Pancreas (tissue), 10 donors: ENCODE results near the gene GNAI1. TPM values are rescaled to one million over a fixed set of nuclear protein-coding genes. Genes with fewer than 3 reads are reported as not detected.

Experiments
- ATAC-seq, 4 donors: fragments of 200-7000 bp; cut with Tn5 transposase; one replicate each; pipeline versions ENCODE4 v1.8.0 to v1.9.1; 2020; ENCODE audit warnings: mild to moderate bottlenecking in 4 of 4, moderate library complexity in 4 of 4
- DNase-seq, 6 donors: peaks; one replicate each; pipeline ENCODE4 v3.0.0-alpha.2; 2020
- FAIRE-seq: peaks from 2 replicates; lab custom pipeline; 2012; peaks lifted over from hg19 to GRCh38; lab: Jason Lieb, UNC
- H3K27ac ChIP-seq, 4 donors: fragments of 200-600 bp; sonication (generic); 1 replicate in 3 of 4; 2 replicates in 1 of 4; pipeline versions ENCODE4 v1.5.0 to v1.8.0; 2020
- H3K27me3 ChIP-seq, 4 donors: fragments of 200-600 bp; one replicate each; pipeline ENCODE4 v1.8.0; 2021
- H3K36me3 ChIP-seq, 3 donors: fragments of 200-600 bp; sonication (generic) in 1 of 3; one replicate each; pipeline versions ENCODE4 v1.5.0 to v1.8.0; 2020 to 2021
- H3K4me1 ChIP-seq, 3 donors: fragments of 200-600 bp; one replicate each; pipeline ENCODE4 v1.8.0; 2021
- H3K4me3 ChIP-seq, 4 donors: fragments of 200-600 bp; sonication (generic) in 2 of 4; one replicate each; pipeline versions ENCODE4 v1.5.0 to v1.8.0; 2020 to 2021
- H3K9me3 ChIP-seq, 4 donors: fragments of 200-600 bp; one replicate each; pipeline ENCODE4 v1.8.0; 2021
- WGBS, 2 donors: extraction: QIAGEN DNeasy Blood & Tissue Kit; methylation state at CpG; one replicate each; pipeline ENCODE4 v1.1.7; 2013; 5-methylcytosine and 5-hydroxymethylcytosine counted together
- intact Hi-C, 3 donors: fragments of 100-400 bp; cut with DNase I; formaldehyde crosslinking; loops; one replicate each; pipeline versions ENCODE4 v1.11.1 to v1.14.2; 2022
- polyA plus RNA-seq, 2 donors: library from polyadenylated mRNA; stranded (reverse); fragments of 200-250 nt; gene quantifications; one replicate each; pipeline ENCODE4 v1.2.3, GENCODE V29; 2013
- total RNA-seq, 6 donors: library from RNA; stranded (reverse); fragmentation: NEBNext Ultra II Directional in 4 of 6; extraction: Animal tissue kit (Norgen Biotek cat#: 25700) in 4 of 6; gene quantifications; one replicate each; pipeline versions ENCODE4 v1.2.1 to v1.2.4, GENCODE V29; 2021 to 2023
- TF ChIP-seq, protein P1 (sequence below), 4 donors: fragments of 200-600 bp; sonication (generic) in 3 of 4; IDR thresholded peaks; one replicate each; pipeline versions ENCODE4 v1.5.0 to v1.8.0; 2021; ENCODE audit warnings: antibody characterized with exemption in 4 of 4
- donor health status: healthy with polysubstance abuse.
- donor health status: DM: no; HTN: no; CAD: no; lungs with moderate emphysema.
- donor health status: DM: no; HTN: no; CAD: no.
- donor health status: control.
- donor health status: control.
- donor health status: Bipolar disorder and iron deficiency.
- donor health status: DM: yes; HTN: yes; CAD: no.
- donor health status: DM: no; HTN: no; CAD: no.
- donor health status: DM: no; HTN: no; CAD: no.
- donor health status: DM: yes; HTN: yes; CAD: no.

Gene GNAI1
- total and polyA plus RNA-seq, 8 donors, result 3.0 to 25.9 (median 5.4) TPM

DNA sequence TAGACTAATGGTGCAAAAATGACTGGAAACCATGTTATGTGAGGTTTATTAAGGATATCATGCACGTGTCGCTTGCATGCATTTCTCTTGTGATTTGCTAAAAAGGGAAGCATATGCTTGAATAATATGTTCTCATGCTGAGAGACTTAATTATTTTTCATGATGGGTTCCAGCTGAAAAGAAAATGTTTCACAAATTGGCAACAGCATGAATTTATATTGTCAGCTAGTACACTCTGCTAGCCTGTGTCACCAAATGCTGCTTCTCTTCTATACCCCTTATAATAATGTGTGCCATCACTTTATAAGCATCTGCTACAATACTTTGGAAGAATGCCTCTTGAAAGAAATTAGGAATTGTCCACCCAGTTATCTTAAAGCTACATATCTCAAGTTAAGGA, 63.0 kb downstream of the GNAI1 start:
- Histone ChIP-seq H3K27ac (no peak overlapping the region), H3K36me3 (no peaks in the 10 kb centered on the region), H3K4me1 (no peaks in the 10 kb centered on the region), H3K4me3 (no peak overlapping the region), H3K27me3 (no peaks in the 10 kb centered on the region), H3K9me3 (no peaks in the 10 kb centered on the region)
- DNase-seq (no peak), FAIRE-seq (no peak), ATAC-seq (no peak)
- intact Hi-C loops, result no loop called here
- TF ChIP-seq, protein P1, sequence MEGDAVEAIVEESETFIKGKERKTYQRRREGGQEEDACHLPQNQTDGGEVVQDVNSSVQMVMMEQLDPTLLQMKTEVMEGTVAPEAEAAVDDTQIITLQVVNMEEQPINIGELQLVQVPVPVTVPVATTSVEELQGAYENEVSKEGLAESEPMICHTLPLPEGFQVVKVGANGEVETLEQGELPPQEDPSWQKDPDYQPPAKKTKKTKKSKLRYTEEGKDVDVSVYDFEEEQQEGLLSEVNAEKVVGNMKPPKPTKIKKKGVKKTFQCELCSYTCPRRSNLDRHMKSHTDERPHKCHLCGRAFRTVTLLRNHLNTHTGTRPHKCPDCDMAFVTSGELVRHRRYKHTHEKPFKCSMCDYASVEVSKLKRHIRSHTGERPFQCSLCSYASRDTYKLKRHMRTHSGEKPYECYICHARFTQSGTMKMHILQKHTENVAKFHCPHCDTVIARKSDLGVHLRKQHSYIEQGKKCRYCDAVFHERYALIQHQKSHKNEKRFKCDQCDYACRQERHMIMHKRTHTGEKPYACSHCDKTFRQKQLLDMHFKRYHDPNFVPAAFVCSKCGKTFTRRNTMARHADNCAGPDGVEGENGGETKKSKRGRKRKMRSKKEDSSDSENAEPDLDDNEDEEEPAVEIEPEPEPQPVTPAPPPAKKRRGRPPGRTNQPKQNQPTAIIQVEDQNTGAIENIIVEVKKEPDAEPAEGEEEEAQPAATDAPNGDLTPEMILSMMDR (IDR thresholded peaks at IDR 0.05), result no peak
- 96 to 97% methylated on average over 2 of the region's 2 CpGs for WGBS, 2 donors

DNA sequence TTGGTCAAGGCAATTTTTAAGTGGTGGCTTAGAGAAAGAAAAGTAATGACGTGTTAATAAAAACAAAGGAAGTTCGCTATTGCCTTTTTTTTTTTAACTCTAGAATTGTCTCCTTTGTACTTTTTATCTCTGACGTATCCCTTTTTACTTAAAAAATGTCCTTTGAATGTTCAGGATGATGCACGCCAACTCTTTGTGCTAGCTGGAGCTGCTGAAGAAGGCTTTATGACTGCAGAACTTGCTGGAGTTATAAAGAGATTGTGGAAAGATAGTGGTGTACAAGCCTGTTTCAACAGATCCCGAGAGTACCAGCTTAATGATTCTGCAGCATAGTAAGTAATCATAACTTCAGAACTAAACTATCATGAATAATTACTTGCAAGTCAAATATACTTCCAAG, 64.4 kb downstream of the GNAI1 start:
- intact Hi-C loops, result no loop called here
- WGBS, 2 donors, result 88% methylated on average over 5 of the region's 5 CpGs
- H3K27me3 ChIP-seq, result no peaks in the 10 kb centered on the region
- no peaks in the 10 kb centered on the region for H3K4me1 ChIP-seq
- DNase-seq, result no peak
- FAIRE-seq, result no peak
- TF ChIP-seq, protein P1 (IDR thresholded peaks at IDR 0.05), result no peak
- no peaks in the 10 kb centered on the region for H3K36me3 ChIP-seq
- H3K4me3 ChIP-seq, result no peak overlapping the region
- no peak overlapping the region for H3K27ac ChIP-seq
- ATAC-seq, result no peak
- no peaks in the 10 kb centered on the region for H3K9me3 ChIP-seq

DNA sequence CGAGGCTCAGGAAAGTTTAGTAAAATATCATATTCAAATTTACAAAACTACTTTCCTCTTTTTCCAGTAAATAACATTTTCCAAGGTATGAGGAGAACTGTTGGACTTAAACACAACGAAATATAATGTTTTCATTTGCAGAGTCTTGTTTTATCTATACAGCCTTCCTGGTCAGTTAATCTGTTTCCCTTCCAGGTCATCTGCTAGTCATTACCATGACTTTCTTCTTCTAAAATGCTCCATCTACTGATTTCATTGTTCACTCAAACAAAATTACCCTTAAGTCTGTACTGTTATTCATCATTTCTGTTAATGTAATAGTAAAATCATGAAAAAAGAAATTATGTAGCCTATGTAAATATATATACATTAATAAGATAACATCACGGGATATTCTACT, 69.8 kb downstream of the GNAI1 start:
- Histone ChIP-seq H3K27me3 (no peaks in the 10 kb centered on the region), H3K4me1 (peaks cover 0 to 12% (median 0%) of the 10 kb centered on the region in 3 donors), H3K27ac (no peak overlapping the region), H3K9me3 (no peaks in the 10 kb centered on the region), H3K36me3 (no peaks in the 10 kb centered on the region), H3K4me3 (no peak overlapping the region)
- ATAC-seq (no peak), DNase-seq (no peak), FAIRE-seq (no peak)
- TF ChIP-seq, protein P1 (IDR thresholded peaks at IDR 0.05), result no peak
- 54 to 55% methylated on average over 3 of the region's 3 CpGs for WGBS, 2 donors
- intact Hi-C loops, result no loop called here

DNA sequence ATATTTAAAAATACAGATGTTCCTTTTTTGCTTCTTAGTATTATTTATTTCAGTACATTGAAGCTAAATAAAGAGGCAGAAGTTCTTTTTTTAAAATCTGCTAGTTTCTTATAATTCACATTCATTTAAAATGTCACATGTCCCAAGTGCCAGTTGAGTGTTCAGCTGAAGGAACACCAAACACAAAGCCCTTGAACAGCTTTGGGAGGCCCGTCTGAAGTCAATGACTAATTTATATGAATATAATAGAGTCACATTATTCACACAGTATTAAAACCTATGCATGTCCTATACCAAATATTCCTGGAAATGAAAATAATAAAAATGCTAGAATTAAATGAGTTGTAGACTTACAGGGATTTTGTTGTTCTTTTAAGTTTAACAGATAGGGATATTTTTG, 70.3 kb downstream of the GNAI1 start:
- DNase-seq (no peak), FAIRE-seq (no peak), ATAC-seq (no peak)
- Histone ChIP-seq H3K9me3 (no peaks in the 10 kb centered on the region), H3K36me3 (no peaks in the 10 kb centered on the region), H3K4me1 (peaks cover 0 to 12% (median 0%) of the 10 kb centered on the region in 3 donors), H3K27ac (no peak overlapping the region), H3K4me3 (no peak overlapping the region), H3K27me3 (no peaks in the 10 kb centered on the region)
- intact Hi-C loops, result no loop called here
- TF ChIP-seq, protein P1 (IDR thresholded peaks at IDR 0.05), result no peak
- 68 to 72% methylated on average over 1 of the region's 1 CpG for WGBS, 2 donors

DNA sequence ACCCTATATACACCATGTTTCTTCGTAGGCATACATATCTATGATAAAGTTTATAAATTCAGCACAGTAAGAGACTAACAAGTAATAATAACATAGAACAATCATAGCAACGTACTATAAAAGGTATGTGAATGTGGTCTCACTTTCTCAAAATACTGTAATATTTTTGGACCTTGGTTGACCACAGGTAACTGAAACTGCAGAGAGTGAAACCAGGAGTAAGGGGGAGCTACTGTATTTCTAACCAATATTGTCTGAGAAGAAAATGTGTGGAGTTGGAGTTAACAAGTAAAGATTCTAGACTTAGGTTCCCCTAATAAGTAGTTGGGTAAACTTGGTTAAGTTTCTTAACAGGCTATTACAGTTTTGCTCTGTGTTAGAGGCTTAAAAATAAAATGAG, 72.1 kb downstream of the GNAI1 start:
- Histone ChIP-seq H3K36me3 (no peaks in the 10 kb centered on the region), H3K9me3 (no peaks in the 10 kb centered on the region), H3K27me3 (no peaks in the 10 kb centered on the region), H3K4me1 (peaks cover 0 to 12% (median 5%) of the 10 kb centered on the region in 3 donors), H3K27ac (no peak overlapping the region), H3K4me3 (no peak overlapping the region)
- intact Hi-C loops, result no loop called here
- no peak for FAIRE-seq
- no peak for DNase-seq
- TF ChIP-seq, protein P1 (IDR thresholded peaks at IDR 0.05), result no peak
- 87 to 88% methylated on average over 2 of the region's 2 CpGs for WGBS, 2 donors
- no peak for ATAC-seq
